HFFc6 (cell line): ENCODE measurements around the gene JAK1. TPM values are rescaled to one million over a fixed set of nuclear protein-coding genes. Genes with fewer than 3 reads are reported as not detected.

Experiments used
- DNase-seq: peaks from one replicate; pipeline ENCODE4 v3.0.0-alpha.2; 2018
- H3K27ac Mint-ChIP-seq: 2 replicates; pipeline ENCODE4 v1.8.0; 2020; ENCODE audit warnings: mild to moderate bottlenecking, mixed read lengths
- H3K27me3 Mint-ChIP-seq: 2 replicates; pipeline ENCODE4 v1.8.0; 2021; ENCODE audit warnings: mild to moderate bottlenecking, moderate library complexity, mixed read lengths; ENCODE audit not compliant: insufficient read depth
- H3K36me3 Mint-ChIP-seq: 2 replicates; pipeline ENCODE4 v1.8.0; 2021; ENCODE audit warnings: low read depth, mixed read lengths
- H3K4me1 Mint-ChIP-seq: 2 replicates; pipeline ENCODE4 v1.8.0; 2020; ENCODE audit warnings: low read depth, mixed read lengths
- H3K4me3 Mint-ChIP-seq: 2 replicates; pipeline ENCODE4 v1.8.0; 2020; ENCODE audit warnings: mild to moderate bottlenecking, moderate library complexity, mixed read lengths
- H3K9me3 Mint-ChIP-seq: 2 replicates; pipeline ENCODE4 v1.8.0; 2020; ENCODE audit warnings: mild to moderate bottlenecking, mixed read lengths
- CTCF ChIP-seq: fragments of 200-600 bp; sonication (generic); IDR thresholded peaks from 2 replicates; pipeline ENCODE4 v1.5.0; 2021; ENCODE audit warnings: antibody characterized with exemption, mild to moderate bottlenecking
- total RNA-seq, 6 experiments: library from RNA; stranded (reverse); fragmentation: NEBNext Ultra II Directional; extraction: Animal tissue kit (Norgen Biotek cat#: 25700); gene quantifications; 2 replicates in 1 of 6; 3 replicates in 5 of 6; pipeline ENCODE4 v1.2.3, GENCODE V29; 2021

The JAK1 gene
- total RNA-seq, 6 experiments from 2014 or later: 90.0 to 104 (median 98.3) TPM

- Mint-ChIP-seq H3K4me3 (no peak overlapping the region), H3K9me3 (no peaks in the 10 kb centered on the region), H3K4me1 (peaks cover 7% of the 10 kb centered on the region; the same call in 1 of the 2 replicates), H3K27ac (no peak overlapping the region), H3K27me3 (peaks cover 3% of the 10 kb centered on the region), H3K36me3 (peaks cover 13% of the 10 kb centered on the region; the same call in 1 of the 2 replicates)
- DNase-seq: no peak
- TF ChIP-seq CTCF: no peak
These were observed 109.0 kb downstream of the JAK1 start for GRCh38 chr1:64857347-64857746.

GRCh38 chr1:64856553-64856952, 109.8 kb downstream of the JAK1 start:
- Mint-ChIP-seq H3K9me3 (no peaks in the 10 kb centered on the region), H3K4me3 (no peak overlapping the region), H3K36me3 (peaks cover 13% of the 10 kb centered on the region; the same call in 1 of the 2 replicates), H3K27ac (no peak overlapping the region), H3K27me3 (peaks cover 1% of the 10 kb centered on the region; the same call in 1 of the 2 replicates), H3K4me1 (peaks cover 4% of the 10 kb centered on the region; the same call in 1 of the 2 replicates)
- no peak for DNase-seq
- TF ChIP-seq CTCF: no peak

- Mint-ChIP-seq H3K4me1 (no peaks in the 10 kb centered on the region), H3K9me3 (no peaks in the 10 kb centered on the region), H3K27me3 (no peaks in the 10 kb centered on the region; the same call in 1 of the 2 replicates), H3K27ac (no peak overlapping the region), H3K36me3 (peaks cover 13% of the 10 kb centered on the region; the same call in 1 of the 2 replicates), H3K4me3 (no peak overlapping the region)
- TF ChIP-seq CTCF: no peak
- DNase-seq: no peak
These were observed 110.8 kb downstream of the JAK1 start for GRCh38 chr1:64855557-64855956.

GRCh38 chr1:64854674-64855073, 111.7 kb downstream of the JAK1 start:
- Mint-ChIP-seq H3K9me3 (no peaks in the 10 kb centered on the region), H3K27me3 (no peaks in the 10 kb centered on the region; the same call in 1 of the 2 replicates), H3K36me3 (peaks cover 14% of the 10 kb centered on the region; the same call in 1 of the 2 replicates), H3K27ac (no peak overlapping the region), H3K4me3 (no peak overlapping the region), H3K4me1 (no peaks in the 10 kb centered on the region)
- no peak for DNase-seq
- no peak for TF ChIP-seq CTCF

GRCh38 chr1:64851664-64852063, 114.7 kb downstream of the JAK1 start:
- Mint-ChIP-seq H3K27me3 (no peaks in the 10 kb centered on the region; the same call in none of the 2 replicates), H3K4me1 (no peaks in the 10 kb centered on the region), H3K27ac (no peak overlapping the region), H3K36me3 (peaks cover 7% of the 10 kb centered on the region; the same call in 1 of the 2 replicates), H3K4me3 (no peak overlapping the region), H3K9me3 (no peaks in the 10 kb centered on the region)
- TF ChIP-seq CTCF: no peak
- no peak for DNase-seq
